Karpas-422 (cell line): ENCODE results near the gene PLSCR4. TPM values are rescaled to one million over a fixed set of nuclear protein-coding genes. Genes with fewer than 3 reads are reported as not detected.

Experiments
- DNase-seq: peaks from one replicate; pipeline ENCODE4 v3.0.0-alpha.2; 2015
- H2AFZ ChIP-seq: fragments of 200-600 bp; sonication (generic); 2 replicates; pipeline ENCODE4 v1.6.1; 2014; ENCODE audit warnings: antibody characterized with exemption, low read length, mixed read lengths
- H3K27ac ChIP-seq: fragments of 200-600 bp; sonication (generic); 2 replicates; pipeline ENCODE4 v1.5.1; 2014; ENCODE audit warnings: mild to moderate bottlenecking, low read length, moderate library complexity
- H3K27me3 ChIP-seq: fragments of 200-600 bp; sonication (generic); 2 replicates; pipeline ENCODE4 v1.6.1; 2014; ENCODE audit warnings: low read length, mixed read lengths
- H3K36me3 ChIP-seq: fragments of 200-600 bp; sonication (generic); 2 replicates; pipeline ENCODE4 v1.6.1; 2014; ENCODE audit warnings: low read length, mixed read lengths; ENCODE audit not compliant: insufficient read depth
- H3K4me1 ChIP-seq: fragments of 200-600 bp; sonication (generic); 2 replicates; pipeline ENCODE4 v1.6.1; 2014; ENCODE audit warnings: mild to moderate bottlenecking, low read length, mixed read lengths
- H3K4me2 ChIP-seq: fragments of 200-600 bp; sonication (generic); 2 replicates; pipeline ENCODE4 v1.6.1; 2014; ENCODE audit warnings: low read length, low read depth, mild to moderate bottlenecking; ENCODE audit not compliant: poor library complexity, severe bottlenecking
- H3K4me3 ChIP-seq: fragments of 200-600 bp; sonication (generic); 2 replicates; pipeline ENCODE4 v1.5.1; 2014; ENCODE audit warnings: mild to moderate bottlenecking, antibody characterized with exemption, low read length, mixed read lengths
- H3K79me2 ChIP-seq: fragments of 200-600 bp; sonication (generic); 2 replicates; pipeline ENCODE4 v1.6.1; 2014; ENCODE audit warnings: mild to moderate bottlenecking, low read length, mixed read lengths
- H3K9ac ChIP-seq: fragments of 200-600 bp; sonication (generic); 2 replicates; pipeline ENCODE4 v1.6.0; 2014; ENCODE audit warnings: low read length
- H3K9me2 ChIP-seq: fragments of 200-600 bp; sonication (generic), shearing (Covaris generic); replicated peaks from 2 replicates; pipeline ENCODE4 v1.6.0; 2014; ENCODE audit warnings: mild to moderate bottlenecking, low read length, moderate library complexity; ENCODE audit not compliant: insufficient read depth
- H3K9me3 ChIP-seq: fragments of 300-700, 200-600 bp; sonication (generic); 2 replicates; pipeline ENCODE4 v1.6.1; 2014; ENCODE audit warnings: low read length, mixed read lengths
- H4K20me1 ChIP-seq: fragments of 200-600 bp; sonication (generic); 2 replicates; pipeline ENCODE4 v1.6.1; 2014; ENCODE audit warnings: mild to moderate bottlenecking, antibody characterized with exemption, low read length, low read depth; ENCODE audit not compliant: insufficient read depth
- total RNA-seq: library from RNA; depleted of rRNA; stranded (reverse); fragments of >200 nt; shearing (Covaris generic); gene quantifications from 2 replicates; pipeline ENCODE4 v1.2.3, GENCODE V29; 2014; ENCODE audit warnings: low replicate concordance

Gene PLSCR4
- total RNA-seq, 1 experiment from 2014 or later = not detected

- no peaks in the 10 kb centered on the region for H3K9me3 ChIP-seq
- no peak overlapping the region for H2AFZ ChIP-seq
- no peaks in the 10 kb centered on the region for H4K20me1 ChIP-seq
- H3K79me2 ChIP-seq = no peaks in the 10 kb centered on the region
- no peaks in the 10 kb centered on the region for H3K27me3 ChIP-seq
- DNase-seq = no peak
- H3K4me1 ChIP-seq = no peaks in the 10 kb centered on the region
- H3K27ac ChIP-seq = no peak overlapping the region
- no peaks in the 10 kb centered on the region for H3K36me3 ChIP-seq
- no peak overlapping the region for H3K9ac ChIP-seq
- H3K9me2 ChIP-seq = no peaks in the 10 kb centered on the region
- no peak overlapping the region for H3K4me3 ChIP-seq
- no peak overlapping the region for H3K4me2 ChIP-seq
Measured at GRCh38 chr3:146164971-146165769, 85.7 kb downstream of the PLSCR4 start.

GRCh38 chr3:146164506-146164905 lies 86.4 kb downstream of the PLSCR4 start:
- no peak for DNase-seq
- Histone ChIP-seq H3K9me3 (no peaks in the 10 kb centered on the region), H3K4me3 (no peak overlapping the region), H3K4me2 (no peak overlapping the region), H2AFZ (no peak overlapping the region), H3K4me1 (no peaks in the 10 kb centered on the region), H3K27me3 (no peaks in the 10 kb centered on the region), H3K79me2 (no peaks in the 10 kb centered on the region), H3K9me2 (no peaks in the 10 kb centered on the region), H3K36me3 (no peaks in the 10 kb centered on the region), H3K9ac (no peak overlapping the region), H4K20me1 (no peaks in the 10 kb centered on the region), H3K27ac (no peak overlapping the region)

DNA sequence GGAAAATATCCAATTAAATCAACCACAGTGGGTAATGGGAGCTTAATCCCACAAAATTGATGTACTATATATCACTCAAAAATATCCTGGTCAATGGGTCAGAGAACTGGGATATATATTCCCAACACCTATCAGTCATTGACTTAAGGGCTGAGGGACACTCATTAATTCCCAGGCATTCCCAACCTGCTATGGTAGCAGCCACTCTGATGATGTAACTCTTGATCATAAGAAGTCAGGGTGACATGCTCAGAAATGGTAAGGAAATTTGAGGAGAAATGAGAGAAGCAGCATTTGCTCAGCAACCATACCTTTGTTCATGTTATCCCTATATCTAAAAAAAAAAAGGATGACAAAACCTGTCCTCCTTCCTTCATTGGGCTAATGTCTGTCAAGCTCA lies 86.8 kb downstream of the PLSCR4 start:
- H3K27me3 ChIP-seq = no peaks in the 10 kb centered on the region
- no peaks in the 10 kb centered on the region for H3K36me3 ChIP-seq
- H3K9me2 ChIP-seq = no peaks in the 10 kb centered on the region
- no peak overlapping the region for H3K4me3 ChIP-seq
- H3K79me2 ChIP-seq = no peaks in the 10 kb centered on the region
- H2AFZ ChIP-seq = no peak overlapping the region
- no peak overlapping the region for H3K9ac ChIP-seq
- no peaks in the 10 kb centered on the region for H3K9me3 ChIP-seq
- H4K20me1 ChIP-seq = no peaks in the 10 kb centered on the region
- H3K4me2 ChIP-seq = no peak overlapping the region
- no peak for DNase-seq
- no peak overlapping the region for H3K27ac ChIP-seq
- no peaks in the 10 kb centered on the region for H3K4me1 ChIP-seq

GRCh38 chr3:146163584-146163983 lies 87.3 kb downstream of the PLSCR4 start:
- Histone ChIP-seq H3K27ac (no peak overlapping the region), H3K4me2 (no peak overlapping the region), H2AFZ (no peak overlapping the region), H4K20me1 (no peaks in the 10 kb centered on the region), H3K79me2 (no peaks in the 10 kb centered on the region), H3K9me3 (no peaks in the 10 kb centered on the region), H3K36me3 (no peaks in the 10 kb centered on the region), H3K4me3 (no peak overlapping the region), H3K9ac (no peak overlapping the region), H3K9me2 (no peaks in the 10 kb centered on the region), H3K27me3 (no peaks in the 10 kb centered on the region), H3K4me1 (no peaks in the 10 kb centered on the region)
- no peak for DNase-seq

DNA sequence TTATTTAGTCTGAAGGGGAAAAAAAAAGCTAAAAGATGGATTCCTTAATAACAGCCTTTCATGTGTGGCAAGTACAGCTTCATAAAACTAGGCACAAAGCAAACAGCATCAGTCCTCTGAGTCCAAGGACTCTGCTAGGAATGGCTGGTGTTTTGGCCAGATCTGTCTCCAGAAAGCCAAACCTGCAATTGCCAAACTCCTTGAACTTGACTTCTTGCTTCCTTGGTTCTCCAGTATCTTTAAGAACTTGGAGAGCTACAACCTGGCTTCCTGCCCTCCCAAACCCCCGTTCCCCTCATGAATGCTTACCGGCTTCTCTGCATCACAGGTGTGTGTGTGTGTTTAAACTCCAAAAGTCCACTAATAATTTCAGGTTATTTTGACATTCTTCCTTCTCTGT lies 88.3 kb downstream of the PLSCR4 start:
- Histone ChIP-seq H3K9me2 (no peaks in the 10 kb centered on the region), H3K9ac (no peak overlapping the region), H3K36me3 (no peaks in the 10 kb centered on the region), H3K27me3 (no peaks in the 10 kb centered on the region), H2AFZ (no peak overlapping the region), H3K9me3 (no peaks in the 10 kb centered on the region), H3K4me2 (no peak overlapping the region), H3K79me2 (no peaks in the 10 kb centered on the region), H4K20me1 (no peaks in the 10 kb centered on the region), H3K4me3 (no peak overlapping the region), H3K27ac (no peak overlapping the region), H3K4me1 (no peaks in the 10 kb centered on the region)
- no peak for DNase-seq

- H3K79me2 ChIP-seq = no peaks in the 10 kb centered on the region
- no peaks in the 10 kb centered on the region for H4K20me1 ChIP-seq
- no peak for DNase-seq
- H3K9me2 ChIP-seq = no peaks in the 10 kb centered on the region
- H3K4me3 ChIP-seq = no peak overlapping the region
- H3K27me3 ChIP-seq = no peaks in the 10 kb centered on the region
- H3K9me3 ChIP-seq = no peaks in the 10 kb centered on the region
- H3K27ac ChIP-seq = no peak overlapping the region
- no peak overlapping the region for H3K4me2 ChIP-seq
- no peak overlapping the region for H2AFZ ChIP-seq
- H3K9ac ChIP-seq = no peak overlapping the region
- no peaks in the 10 kb centered on the region for H3K4me1 ChIP-seq
- no peaks in the 10 kb centered on the region for H3K36me3 ChIP-seq
Measured at GRCh38 chr3:146161663-146162002, 89.3 kb downstream of the PLSCR4 start.

GRCh38 chr3:146160964-146161662 lies 89.8 kb downstream of the PLSCR4 start, which contains the start of gene PLOD2:
Gene PLOD2 (minus strand): TSS chr3:146161184. CDS start chr3:146160989, 195 bp downstream.
- no peak for DNase-seq
- H2AFZ ChIP-seq = no peak within 1 kb of the TSS
- H3K79me2 ChIP-seq = no peaks in the 10 kb centered on the region
- no peak within 1 kb of the TSS for H3K4me2 ChIP-seq
- H3K9ac ChIP-seq = no peak within 1 kb of the TSS
- no peaks in the 10 kb centered on the region for H3K9me3 ChIP-seq
- no peaks in the 10 kb centered on the region for H4K20me1 ChIP-seq
- H3K27me3 ChIP-seq = no peaks in the 10 kb centered on the region
- H3K4me3 ChIP-seq = no peak within 1 kb of the TSS
- no peaks in the 10 kb centered on the region for H3K9me2 ChIP-seq
- no peaks in the 10 kb centered on the region for H3K4me1 ChIP-seq
- H3K36me3 ChIP-seq = no peaks in the 10 kb centered on the region
- H3K27ac ChIP-seq = no peak within 1 kb of the TSS

DNA sequence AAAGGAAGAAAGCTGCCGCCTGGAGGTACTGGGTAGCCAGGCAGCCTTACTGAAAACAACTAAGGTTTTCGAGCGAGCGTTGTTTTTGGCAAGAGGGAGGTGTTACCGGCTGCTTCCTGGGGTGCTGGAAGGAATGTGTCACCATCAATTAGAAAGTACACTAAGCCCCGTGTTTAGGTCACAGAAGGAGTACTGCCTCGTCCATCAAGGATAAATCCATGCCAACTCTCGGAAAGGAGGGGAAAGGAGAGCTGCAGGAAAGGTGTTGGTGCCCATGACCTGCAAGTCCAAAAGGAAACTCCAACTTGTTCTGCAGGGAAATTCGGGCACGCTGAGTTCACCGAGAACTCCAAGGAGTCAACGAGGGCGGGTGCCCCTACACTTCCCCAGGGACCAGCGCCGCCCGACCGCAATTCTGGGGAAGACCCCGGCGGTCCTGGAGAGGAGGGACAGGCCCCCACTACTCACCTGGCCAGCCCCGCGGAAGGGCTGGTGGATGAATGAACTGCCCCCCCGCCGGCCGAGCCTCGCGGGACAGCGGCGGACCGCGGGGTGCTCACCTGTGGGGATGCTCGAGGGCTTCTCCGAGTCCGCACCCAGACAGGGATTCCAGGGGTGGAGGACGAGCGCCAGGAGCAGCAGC lies 90.5 kb downstream of the PLSCR4 start:
- DNase-seq = no peak
- H3K36me3 ChIP-seq = no peaks in the 10 kb centered on the region
- H3K27ac ChIP-seq = no peak overlapping the region
- no peaks in the 10 kb centered on the region for H4K20me1 ChIP-seq
- H3K9me2 ChIP-seq = no peaks in the 10 kb centered on the region
- no peaks in the 10 kb centered on the region for H3K79me2 ChIP-seq
- H3K4me1 ChIP-seq = no peaks in the 10 kb centered on the region
- no peaks in the 10 kb centered on the region for H3K9me3 ChIP-seq
- H3K4me2 ChIP-seq = no peak overlapping the region
- no peaks in the 10 kb centered on the region for H3K27me3 ChIP-seq
- H3K4me3 ChIP-seq = no peak overlapping the region
- H3K9ac ChIP-seq = no peak overlapping the region
- no peak overlapping the region for H2AFZ ChIP-seq
